Measurements from ENCODE around the gene TNS3. TPM values are rescaled to one million over a fixed set of nuclear protein-coding genes. Genes with fewer than 3 reads are reported as not detected.
A peak's percentile ranks its signal among the peaks of the same experiment; 100 is the strongest.

TNS3 gene
- total and polyA plus RNA-seq, 2 of the 13 experiments (the other 11 are each of a cell fraction or from before 2014, with no cell fraction given) = 52.9 to 55.7 TPM

- TF ChIP-seq ZNF512 (CRISPR knock-in tag; IDR thresholded peaks at IDR 0.05) (no peak), EHMT2 (IDR thresholded peaks at IDR 0.05; ENCODE audit: borderline replicate concordance, low read depth, low read length) (peak; percentile 77; the same call in 1 of the 2 replicates), SRSF1 (optimal IDR thresholded peaks at IDR 0.05; ENCODE audit: low read depth, low read length) (peak; percentile 98), PCBP2 (optimal IDR thresholded peaks at IDR 0.05; ENCODE audit: low read depth, low read length, poor library complexity, severe bottlenecking) (no peak), THYN1 (CRISPR knock-in tag; IDR thresholded peaks at IDR 0.05; ENCODE audit: borderline replicate concordance, low read depth) (no peak), SUZ12 (IDR thresholded peaks at IDR 0.05; ENCODE audit: low read depth, low read length) (no peak), TFE3 (CRISPR knock-in tag; IDR thresholded peaks at IDR 0.05) (peak; percentile 82), KMT2B (CRISPR knock-in tag; IDR thresholded peaks at IDR 0.05) (peak; percentile 82), IKZF4 (CRISPR knock-in tag; IDR thresholded peaks at IDR 0.05; ENCODE audit: borderline replicate concordance, low read depth, not compliant biosample characterization) (no peak), HMG20A (CRISPR knock-in tag; IDR thresholded peaks at IDR 0.05; ENCODE audit: borderline replicate concordance) (peak; percentile 97; the same call in 1 of the 2 replicates), ZNF878 (CRISPR knock-in tag; IDR thresholded peaks at IDR 0.05) (peak; percentile 51; the same call in 1 of the 2 replicates), MNT (IDR thresholded peaks at IDR 0.05) (no peak; the same call in 1 of the 2 replicates), TMF1 (CRISPR knock-in tag; IDR thresholded peaks at IDR 0.05; ENCODE audit: low read depth) (no peak), MTA3 (CRISPR knock-in tag; IDR thresholded peaks at IDR 0.05) (no peak), RARG (CRISPR knock-in tag; IDR thresholded peaks at IDR 0.05; ENCODE audit: low read depth) (no peak), JUND (CRISPR knock-in tag; IDR thresholded peaks at IDR 0.05) (peak; percentile 100), GZF1 (CRISPR knock-in tag; IDR thresholded peaks at IDR 0.05) (no peak), SSRP1 (CRISPR knock-in tag; IDR thresholded peaks at IDR 0.05) (peak; percentile 99), PITX1 (CRISPR knock-in tag; IDR thresholded peaks at IDR 0.05) (peak; percentile 72), KMT2A (CRISPR knock-in tag; IDR thresholded peaks at IDR 0.05) (peak; percentile 73; the same call in 1 of the 2 replicates), ZNF121 (CRISPR knock-in tag; IDR thresholded peaks at IDR 0.05) (peak; percentile 59), CENPT (CRISPR knock-in tag; IDR thresholded peaks at IDR 0.05; ENCODE audit: low read depth) (no peak), ZNF629 (CRISPR knock-in tag; conservative IDR thresholded peaks at IDR 0.05) (peak; percentile 46; the same call in 1 of the 2 replicates), SETDB1 (CRISPR knock-in tag; IDR thresholded peaks at IDR 0.05; ENCODE audit: borderline replicate concordance) (no peak), PLSCR1 (CRISPR knock-in tag; IDR thresholded peaks at IDR 0.05; ENCODE audit: borderline replicate concordance) (0 out of 2 replicates have a peak, but pooled peaks have one; percentile 86)
Measured at GRCh38 chr7:47474937-47475879, 106.7 kb downstream of the TNS3 start (continued).

Data from HepG2 (cell line).